RWPE2 (cell line): ENCODE measurements around the gene VILL.

Source experiments
- ATAC-seq: fragments of 200-7000 bp; cut with Tn5 transposase; 3 replicates; pipeline ENCODE4 v1.9.1; 2021; ENCODE audit warnings: low read depth
- DNase-seq: peaks from one replicate; pipeline ENCODE4 v3.0.0-alpha.2; 2020; ENCODE audit warnings: low spot score
- H3K27ac ChIP-seq: fragments of 450-650 bp; 2 replicates; pipeline ENCODE4 v1.5.1; 2017; ENCODE audit warnings: mild to moderate bottlenecking; ENCODE audit not compliant: poor library complexity, severe bottlenecking
- H3K27me3 ChIP-seq: fragments of 250-450 bp; sonication (Bioruptor Pico); 2 replicates; pipeline ENCODE4 v1.5.1; 2021; ENCODE audit warnings: mild to moderate bottlenecking, moderate library complexity; ENCODE audit not compliant: insufficient read depth, poor library complexity, severe bottlenecking
- H3K36me3 ChIP-seq: fragments of 250-450 bp; sonication (Bioruptor Pico); 2 replicates; pipeline ENCODE4 v1.5.1; 2020; ENCODE audit warnings: low read depth, mild to moderate bottlenecking, moderate library complexity
- H3K4me1 ChIP-seq: fragments of 250-450 bp; sonication (Bioruptor Pico); 2 replicates; pipeline ENCODE4 v1.5.1; 2021; ENCODE audit warnings: mild to moderate bottlenecking, moderate library complexity; ENCODE audit not compliant: insufficient read depth, poor library complexity, severe bottlenecking
- H3K4me3 ChIP-seq: fragments of 250-450 bp; sonication (Bioruptor Pico); 2 replicates; pipeline ENCODE4 v1.5.1; 2021; ENCODE audit warnings: mild to moderate bottlenecking, moderate library complexity; ENCODE audit not compliant: severe bottlenecking
- H3K9me3 ChIP-seq: fragments of 250-450 bp; sonication (Bioruptor Pico); 2 replicates; pipeline ENCODE4 v1.5.1; 2021; ENCODE audit warnings: mild to moderate bottlenecking, moderate library complexity; ENCODE audit not compliant: severe bottlenecking
- TF ChIP-seq, protein P1 (sequence below): fragments of 450-650 bp; IDR thresholded peaks from one replicate; pipeline ENCODE4 v1.5.1; 2017; ENCODE audit warnings: mild to moderate bottlenecking, moderate library complexity; ENCODE audit not compliant: poor library complexity, severe bottlenecking

VILL gene

DNA sequence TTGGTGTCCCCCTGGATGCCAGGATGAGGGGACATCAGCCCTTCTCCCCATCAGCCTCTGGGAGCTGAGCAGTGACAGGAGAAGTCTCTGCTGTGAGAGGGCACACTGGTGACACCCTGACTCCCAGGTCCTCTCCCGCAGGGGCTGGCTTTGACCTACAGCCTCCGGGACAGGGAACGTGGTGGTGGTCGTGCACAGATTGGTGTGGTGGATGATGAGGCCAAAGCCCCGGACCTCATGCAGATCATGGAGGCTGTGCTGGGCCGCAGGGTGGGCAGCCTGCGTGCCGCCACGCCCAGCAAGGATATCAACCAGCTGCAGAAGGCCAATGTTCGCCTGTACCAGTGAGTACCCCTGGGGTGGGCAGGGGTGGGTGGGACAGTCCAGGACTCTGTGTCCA is 6.8 kb downstream of the VILL start:
- ATAC-seq (no peak), DNase-seq (no peak)
- no peaks in the 10 kb centered on the region for H3K36me3 ChIP-seq
- no peak overlapping the region for H3K27ac ChIP-seq
- no peaks in the 10 kb centered on the region for H3K9me3 ChIP-seq
- peaks cover 12% of the 10 kb centered on the region for H3K4me1 ChIP-seq
- no peaks in the 10 kb centered on the region for H3K27me3 ChIP-seq
- TF ChIP-seq, protein P1, sequence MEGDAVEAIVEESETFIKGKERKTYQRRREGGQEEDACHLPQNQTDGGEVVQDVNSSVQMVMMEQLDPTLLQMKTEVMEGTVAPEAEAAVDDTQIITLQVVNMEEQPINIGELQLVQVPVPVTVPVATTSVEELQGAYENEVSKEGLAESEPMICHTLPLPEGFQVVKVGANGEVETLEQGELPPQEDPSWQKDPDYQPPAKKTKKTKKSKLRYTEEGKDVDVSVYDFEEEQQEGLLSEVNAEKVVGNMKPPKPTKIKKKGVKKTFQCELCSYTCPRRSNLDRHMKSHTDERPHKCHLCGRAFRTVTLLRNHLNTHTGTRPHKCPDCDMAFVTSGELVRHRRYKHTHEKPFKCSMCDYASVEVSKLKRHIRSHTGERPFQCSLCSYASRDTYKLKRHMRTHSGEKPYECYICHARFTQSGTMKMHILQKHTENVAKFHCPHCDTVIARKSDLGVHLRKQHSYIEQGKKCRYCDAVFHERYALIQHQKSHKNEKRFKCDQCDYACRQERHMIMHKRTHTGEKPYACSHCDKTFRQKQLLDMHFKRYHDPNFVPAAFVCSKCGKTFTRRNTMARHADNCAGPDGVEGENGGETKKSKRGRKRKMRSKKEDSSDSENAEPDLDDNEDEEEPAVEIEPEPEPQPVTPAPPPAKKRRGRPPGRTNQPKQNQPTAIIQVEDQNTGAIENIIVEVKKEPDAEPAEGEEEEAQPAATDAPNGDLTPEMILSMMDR = no peak
- no peak overlapping the region for H3K4me3 ChIP-seq

DNA sequence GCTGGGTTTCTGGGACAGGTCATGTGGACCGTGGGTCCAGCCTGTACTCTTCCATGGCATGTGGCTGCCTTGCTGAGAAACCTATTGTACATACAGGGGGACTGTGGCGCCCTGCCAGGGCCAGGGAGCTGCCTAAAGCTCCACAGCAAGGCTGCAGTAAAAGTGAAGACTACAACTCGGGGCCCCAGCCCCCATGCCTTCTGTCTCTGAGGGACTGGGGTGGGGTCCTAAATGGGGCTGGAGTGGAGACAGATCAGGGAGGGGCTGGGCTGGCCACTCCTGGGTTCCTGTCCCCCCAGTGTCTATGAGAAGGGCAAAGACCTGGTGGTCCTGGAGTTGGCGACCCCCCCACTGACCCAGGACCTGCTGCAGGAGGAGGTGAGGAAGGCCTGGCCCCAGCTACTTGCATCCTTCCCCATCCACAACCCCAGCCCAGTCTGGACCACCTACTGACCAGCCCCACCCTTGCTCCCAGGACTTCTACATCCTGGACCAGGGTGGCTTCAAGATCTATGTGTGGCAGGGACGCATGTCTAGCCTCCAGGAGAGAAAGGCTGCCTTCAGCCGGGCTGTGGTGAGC is 7.3 kb downstream of the VILL start:
- ATAC-seq (no peak), DNase-seq (peak; percentile 45)
- H3K4me3 ChIP-seq = no peak overlapping the region
- H3K9me3 ChIP-seq = no peaks in the 10 kb centered on the region
- TF ChIP-seq, protein P1 = no peak
- peaks cover 7% of the 10 kb centered on the region for H3K4me1 ChIP-seq
- H3K36me3 ChIP-seq = no peaks in the 10 kb centered on the region
- no peak overlapping the region for H3K27ac ChIP-seq
- H3K27me3 ChIP-seq = no peaks in the 10 kb centered on the region

DNA sequence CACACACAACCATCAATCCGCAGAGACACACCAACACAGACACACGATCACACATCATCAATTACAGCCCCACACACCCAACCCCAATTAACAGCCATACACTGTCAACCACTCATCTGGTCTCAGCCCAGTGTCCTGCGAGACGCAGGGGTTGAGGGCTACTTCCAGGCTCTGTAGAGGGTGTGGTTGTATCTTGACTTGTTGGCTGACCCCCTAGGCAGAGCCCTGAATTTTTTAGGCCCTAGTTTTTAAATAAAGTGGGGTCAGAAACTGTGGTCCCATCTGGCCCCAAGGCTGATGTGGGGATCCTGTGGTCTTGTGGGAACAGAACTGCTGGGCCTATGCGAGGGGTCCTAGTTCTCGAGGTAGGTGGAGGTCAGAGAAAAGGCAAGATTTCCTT is 9.2 kb downstream of the VILL start:
- no peak for ATAC-seq
- Histone ChIP-seq H3K36me3 (no peaks in the 10 kb centered on the region), H3K9me3 (no peaks in the 10 kb centered on the region), H3K27ac (no peak overlapping the region), H3K4me1 (peaks cover 6% of the 10 kb centered on the region), H3K4me3 (no peak overlapping the region), H3K27me3 (no peaks in the 10 kb centered on the region)
- TF ChIP-seq, protein P1 = no peak
- peak; percentile 10 for DNase-seq

DNA sequence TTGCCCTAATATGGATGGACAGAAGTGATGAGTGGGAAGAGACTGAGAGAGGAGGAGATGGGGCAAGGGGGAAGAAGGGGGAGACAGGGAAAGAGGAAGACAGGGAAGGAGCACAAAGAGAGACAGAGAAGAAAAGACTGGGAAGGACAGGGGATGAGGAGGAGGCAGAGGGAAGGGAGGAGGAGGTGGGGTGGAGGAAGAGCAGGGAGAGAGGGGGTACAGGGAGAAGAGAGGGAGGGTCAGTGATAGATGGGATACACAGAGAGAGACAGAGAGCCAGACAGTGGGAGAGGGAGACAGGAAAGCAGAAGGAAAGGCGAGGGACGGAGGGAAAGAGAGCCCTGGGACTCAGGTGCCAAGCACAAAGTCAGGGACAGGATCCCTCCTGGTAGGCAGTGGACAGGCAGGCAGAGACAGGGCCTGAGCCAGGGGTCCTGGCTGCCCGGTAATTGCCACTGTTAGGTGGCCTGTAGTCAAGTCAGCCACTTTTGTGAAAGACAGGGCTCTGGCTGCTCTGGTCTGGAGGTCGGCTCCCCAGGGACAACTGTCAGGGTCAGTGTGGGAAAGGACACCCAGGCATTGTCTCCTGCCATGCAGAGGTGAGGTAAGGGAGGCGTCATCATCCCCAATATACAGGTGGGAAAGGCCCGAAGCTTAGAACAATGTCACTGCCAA is 9.8 kb downstream of the VILL start:
- ATAC-seq = no peak
- peak; percentile 32 for DNase-seq
- Histone ChIP-seq H3K27me3 (no peaks in the 10 kb centered on the region), H3K36me3 (no peaks in the 10 kb centered on the region), H3K27ac (no peak overlapping the region), H3K9me3 (no peaks in the 10 kb centered on the region), H3K4me1 (peaks cover 6% of the 10 kb centered on the region), H3K4me3 (no peak overlapping the region)
- TF ChIP-seq, protein P1 = no peak

DNA sequence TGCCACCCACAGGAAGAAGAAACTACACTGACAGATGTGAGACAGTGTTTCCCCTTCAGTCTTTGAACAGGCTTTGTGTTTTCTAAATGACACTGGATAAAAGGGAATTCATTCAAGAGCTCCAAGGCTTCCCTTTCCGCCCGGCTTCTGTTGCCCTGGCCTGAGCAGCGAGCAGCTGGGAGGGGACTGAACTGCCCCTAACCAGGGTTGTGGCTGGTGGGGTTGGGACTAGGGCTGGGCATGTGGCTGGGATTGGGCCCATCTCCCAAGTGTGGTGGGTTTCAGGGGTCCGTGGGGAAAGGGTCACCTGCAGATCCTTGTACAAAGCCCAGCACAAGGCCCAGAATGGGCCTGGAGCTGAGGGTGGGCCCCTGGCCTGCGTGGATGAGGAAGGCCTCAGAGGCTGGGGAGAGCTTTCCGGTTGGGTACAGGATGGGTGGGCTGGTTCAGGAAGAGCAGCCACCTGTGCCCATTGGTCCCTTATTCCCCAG is 10.4 kb downstream of the VILL start:
- no peak overlapping the region for H3K4me3 ChIP-seq
- TF ChIP-seq, protein P1 = no peak
- ATAC-seq (no peak), DNase-seq (peak; percentile 30)
- no peak overlapping the region for H3K27ac ChIP-seq
- no peaks in the 10 kb centered on the region for H3K36me3 ChIP-seq
- H3K9me3 ChIP-seq = no peaks in the 10 kb centered on the region
- H3K4me1 ChIP-seq = peaks cover 6% of the 10 kb centered on the region
- H3K27me3 ChIP-seq = no peaks in the 10 kb centered on the region
